ENCODE results near the gene TGIF2. TPM values are rescaled to one million over a fixed set of nuclear protein-coding genes. Genes with fewer than 3 reads are reported as not detected.
"Not testable (repeated sequence)": the region's sequence is repeated elsewhere in the genome, so short reads cannot be mapped to it uniquely, and the experiment has no call there.

Gene TGIF2
- total RNA-seq, 4 donors from 2014 or later, result 1.4 to 3.9 (median 1.4) TPM

GRCh38 chr20:36563374-36563773, 10.0 kb upstream of the TGIF2 start:
- H3K9me3 ChIP-seq, result peaks cover 0 to 4% (median 0%) of the 10 kb centered on the region in 3 donors
- no peak overlapping the region for H3K27ac ChIP-seq
- H3K27me3 ChIP-seq, result no peaks in the 10 kb centered on the region
- no peak overlapping the region for H3K4me3 ChIP-seq
- no peaks in the 10 kb centered on the region for H3K36me3 ChIP-seq
- in situ Hi-C loops (cut with MboI; ENCODE audit: low sequenced_read_pairs in 4 of 4) (no loop called here), intact Hi-C loops (cut with DNase I; ENCODE audit: low total_unique reads) (no loop called here)
- ATAC-seq (no peak), DNase-seq (no peak)
- TF ChIP-seq CTCF (IDR thresholded peaks at IDR 0.05 in 4 of 5, conservative IDR thresholded peaks at IDR 0.05 in 1 of 5) (no peak), POLR2A (IDR thresholded peaks at IDR 0.05) (no peak)
- no peaks in the 10 kb centered on the region for H3K4me1 ChIP-seq

- DNase-seq; H3K9me3 ChIP-seq; H3K4me1 ChIP-seq; H3K4me3 ChIP-seq; in situ Hi-C loops (cut with MboI; ENCODE audit: low sequenced_read_pairs in 4 of 4); H3K36me3 ChIP-seq; H3K27me3 ChIP-seq; ATAC-seq; H3K27ac ChIP-seq; intact Hi-C loops (cut with DNase I; ENCODE audit: low total_unique reads): not testable (repeated sequence)
Measured at GRCh38 chr20:36564078-36564725, 9.2 kb upstream of the TGIF2 start.

GRCh38 chr20:36564726-36565121, 8.7 kb upstream of the TGIF2 start:
- ATAC-seq; in situ Hi-C loops (cut with MboI; ENCODE audit: low sequenced_read_pairs in 4 of 4): not testable (repeated sequence)

GRCh38 chr20:36565520-36565919, 7.9 kb upstream of the TGIF2 start:
- DNase-seq (no peak), ATAC-seq (no peak)
- H3K4me3 ChIP-seq, result no peak overlapping the region
- in situ Hi-C loops (cut with MboI; ENCODE audit: low sequenced_read_pairs in 4 of 4) (no loop called here), intact Hi-C loops (cut with DNase I; ENCODE audit: low total_unique reads) (no loop called here)
- peaks cover 0 to 4% (median 0%) of the 10 kb centered on the region in 3 donors for H3K9me3 ChIP-seq
- H3K4me1 ChIP-seq, result no peaks in the 10 kb centered on the region
- H3K36me3 ChIP-seq, result no peaks in the 10 kb centered on the region
- no peaks in the 10 kb centered on the region for H3K27me3 ChIP-seq
- TF ChIP-seq POLR2A (IDR thresholded peaks at IDR 0.05) (no peak), CTCF (IDR thresholded peaks at IDR 0.05 in 4 of 5, conservative IDR thresholded peaks at IDR 0.05 in 1 of 5) (no peak)
- no peak overlapping the region for H3K27ac ChIP-seq

More at GRCh38 chr20:36564726-36565121, 8.7 kb upstream of the TGIF2 start:
- intact Hi-C loops (cut with DNase I; ENCODE audit: low total_unique reads); H3K27me3 ChIP-seq; H3K4me3 ChIP-seq; H3K27ac ChIP-seq; H3K9me3 ChIP-seq; H3K36me3 ChIP-seq; DNase-seq; H3K4me1 ChIP-seq: not testable (repeated sequence)

GRCh38 chr20:36569847-36570429, 3.5 kb upstream of the TGIF2 start:
- Histone ChIP-seq H3K27ac (no peak overlapping the region), H3K4me3 (no peak overlapping the region), H3K27me3 (peaks cover 6 to 13% (median 13%) of the 10 kb centered on the region in 3 donors), H3K36me3 (no peaks in the 10 kb centered on the region), H3K9me3 (peaks cover 0 to 4% (median 0%) of the 10 kb centered on the region in 3 donors), H3K4me1 (peaks cover 0 to 12% of the 10 kb centered on the region in 2 donors)
- DNase-seq (no peak), ATAC-seq (no peak)
- TF ChIP-seq POLR2A (IDR thresholded peaks at IDR 0.05) (no peak), CTCF (IDR thresholded peaks at IDR 0.05 in 4 of 5, conservative IDR thresholded peaks at IDR 0.05 in 1 of 5) (no peak)
- intact Hi-C loops (cut with DNase I; ENCODE audit: low total_unique reads), result no loop called here
- in situ Hi-C loops (cut with MboI; ENCODE audit: low sequenced_read_pairs in 4 of 4), result no loop called here
